Osteocyte (in vitro differentiated cells): Measurements from ENCODE around the gene SRP72. TPM values are rescaled to one million over a fixed set of nuclear protein-coding genes. Genes with fewer than 3 reads are reported as not detected.

Experiments used
- DNase-seq: peaks from one replicate; pipeline ENCODE4 v3.0.0; 2021; ENCODE audit warnings: mixed read lengths; ENCODE audit not compliant: unreplicated experiment; ENCODE audit errors: extremely low spot score
- H3K27ac Mint-ChIP-seq: one replicate; pipeline ENCODE4 v1.8.0; 2021; ENCODE audit warnings: mild to moderate bottlenecking, mixed read lengths; ENCODE audit not compliant: unreplicated experiment
- H3K27me3 Mint-ChIP-seq: one replicate; pipeline ENCODE4 v1.8.0; 2021; ENCODE audit warnings: mixed read lengths; ENCODE audit not compliant: unreplicated experiment
- H3K36me3 Mint-ChIP-seq: one replicate; pipeline ENCODE4 v1.8.0; 2021; ENCODE audit warnings: mixed read lengths; ENCODE audit not compliant: unreplicated experiment
- H3K4me1 Mint-ChIP-seq: one replicate; pipeline ENCODE4 v1.8.0; 2021; ENCODE audit warnings: mixed read lengths; ENCODE audit not compliant: unreplicated experiment
- H3K4me3 Mint-ChIP-seq: one replicate; pipeline ENCODE4 v1.8.0; 2021; ENCODE audit warnings: mild to moderate bottlenecking, moderate library complexity, mixed read lengths; ENCODE audit not compliant: unreplicated experiment
- H3K9me3 Mint-ChIP-seq: one replicate; pipeline ENCODE4 v1.8.0; 2021; ENCODE audit warnings: mixed read lengths; ENCODE audit not compliant: unreplicated experiment
- CTCF ChIP-seq: fragments of 200-600 bp; sonication (generic); IDR thresholded peaks from 2 replicates; pipeline ENCODE4 v1.5.0; 2021; ENCODE audit warnings: antibody characterized with exemption, mild to moderate bottlenecking, moderate library complexity
- total RNA-seq: library from RNA; stranded (reverse); gene quantifications from 2 replicates; pipeline ENCODE4 v1.2.1, GENCODE V29; 2021

The SRP72 gene
- total RNA-seq, 1 donor from 2014 or later = 124 TPM

- no peak overlapping the region for H3K4me3 Mint-ChIP-seq
- peaks cover 6% of the 10 kb centered on the region for H3K9me3 Mint-ChIP-seq
- no peaks in the 10 kb centered on the region for H3K36me3 Mint-ChIP-seq
- H3K27ac Mint-ChIP-seq = no peak overlapping the region
- no peak for TF ChIP-seq CTCF
- no peaks in the 10 kb centered on the region for H3K4me1 Mint-ChIP-seq
- peaks cover 77% of the 10 kb centered on the region for H3K27me3 Mint-ChIP-seq
- DNase-seq = no peak
Observed at GRCh38 chr4:56552273-56552672, 84.9 kb downstream of the SRP72 start.

Other genes with a start within 250 kb of the SRP72 start
- gene AASDH, start 80.1 kb upstream of the SRP72 start, total RNA-seq = 8.6 and 10.3 TPM in 2 replicates
- gene PPAT, start 32.0 kb upstream of the SRP72 start, total RNA-seq = 12.6 and 14.0 TPM in 2 replicates
- 62.9 and 65.3 TPM in 2 replicates for gene PAICS, start 31.4 kb upstream of the SRP72 start, total RNA-seq
- 1.3 and 1.4 TPM in 2 replicates for gene ARL9, start 38.2 kb downstream of the SRP72 start, total RNA-seq
- gene HOPX, start 213.7 kb downstream of the SRP72 start, total RNA-seq = 0.35 TPM in 1 of 2 replicates, not detected in the other